Adipocyte (in vitro differentiated cells): ENCODE data around the gene XYLT2.
"Not testable (repeated sequence)": the region's sequence is repeated elsewhere in the genome, so short reads cannot be mapped to it uniquely, and the experiment has no call there.

Experiments used
- DNase-seq: peaks from one replicate; pipeline ENCODE4 v3.0.0-alpha.2; 2015; ENCODE audit warnings: low read depth
- H3K27me3 ChIP-seq: replicated peaks from 2 replicates; pipeline ENCODE4 v1.7.0; 2013; ENCODE audit warnings: mild to moderate bottlenecking, low read length, moderate library complexity; ENCODE audit not compliant: control insufficient read depth, insufficient read depth
- H3K36me3 ChIP-seq: 2 replicates; pipeline ENCODE4 v1.7.0; 2013; ENCODE audit warnings: low read length, mild to moderate bottlenecking, moderate library complexity; ENCODE audit not compliant: control insufficient read depth, insufficient read depth, severe bottlenecking
- H3K4me1 ChIP-seq: 2 replicates; pipeline ENCODE4 v1.7.0; 2013; ENCODE audit warnings: mild to moderate bottlenecking, low read length, moderate library complexity; ENCODE audit not compliant: control insufficient read depth, insufficient read depth
- H3K4me3 ChIP-seq: 2 replicates; pipeline ENCODE4 v1.7.0; 2013; ENCODE audit warnings: mild to moderate bottlenecking, low read length, moderate library complexity
- H3K9ac ChIP-seq: 2 replicates; pipeline ENCODE4 v1.7.0; 2013; ENCODE audit warnings: mild to moderate bottlenecking, low read length, moderate library complexity
- H3K9me3 ChIP-seq: 2 replicates; pipeline ENCODE4 v1.7.0; 2013; ENCODE audit warnings: mild to moderate bottlenecking, low read length, moderate library complexity; ENCODE audit not compliant: control insufficient read depth

XYLT2 gene

GRCh38 chr17:50399591-50399990, 53.7 kb downstream of the XYLT2 start:
- H3K27me3 ChIP-seq, H3K9me3 ChIP-seq, H3K9ac ChIP-seq, H3K36me3 ChIP-seq, H3K4me3 ChIP-seq, DNase-seq: not testable (repeated sequence)
- H3K4me1 ChIP-seq = peaks cover 22% of the 10 kb centered on the region

- H3K36me3 ChIP-seq, H3K9ac ChIP-seq, H3K4me3 ChIP-seq, H3K4me1 ChIP-seq, H3K9me3 ChIP-seq, DNase-seq: not testable (repeated sequence)
- peaks cover 18% of the 10 kb centered on the region for H3K27me3 ChIP-seq
Observed at GRCh38 chr17:50405351-50405750, 59.4 kb downstream of the XYLT2 start.

DNA sequence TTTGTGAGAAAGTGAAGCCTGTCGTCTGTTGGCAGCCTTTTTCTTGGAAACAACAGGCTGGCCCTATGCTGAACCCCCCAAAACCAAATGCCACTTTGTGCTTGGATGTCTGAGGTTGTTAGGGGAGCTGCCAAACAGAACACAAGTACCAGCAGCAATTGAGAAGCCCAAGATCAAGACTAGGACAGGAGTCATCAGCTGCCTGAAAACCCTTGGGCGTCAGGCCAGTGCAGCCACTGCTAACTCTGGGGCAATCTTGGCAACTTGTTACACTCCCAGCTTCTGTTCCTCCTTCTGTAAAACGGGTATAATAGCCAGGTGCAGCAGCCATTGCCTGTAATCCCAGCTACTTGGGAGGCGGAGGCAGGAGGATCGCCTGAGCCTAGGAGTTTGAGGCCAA, 60.7 kb downstream of the XYLT2 start:
- no peak for DNase-seq
- Histone ChIP-seq H3K27me3 (peaks cover 18% of the 10 kb centered on the region), H3K4me3 (no peak overlapping the region), H3K9me3 (no peaks in the 10 kb centered on the region), H3K36me3 (no peaks in the 10 kb centered on the region), H3K4me1 (peaks cover 2% of the 10 kb centered on the region), H3K9ac (no peak overlapping the region)

DNA sequence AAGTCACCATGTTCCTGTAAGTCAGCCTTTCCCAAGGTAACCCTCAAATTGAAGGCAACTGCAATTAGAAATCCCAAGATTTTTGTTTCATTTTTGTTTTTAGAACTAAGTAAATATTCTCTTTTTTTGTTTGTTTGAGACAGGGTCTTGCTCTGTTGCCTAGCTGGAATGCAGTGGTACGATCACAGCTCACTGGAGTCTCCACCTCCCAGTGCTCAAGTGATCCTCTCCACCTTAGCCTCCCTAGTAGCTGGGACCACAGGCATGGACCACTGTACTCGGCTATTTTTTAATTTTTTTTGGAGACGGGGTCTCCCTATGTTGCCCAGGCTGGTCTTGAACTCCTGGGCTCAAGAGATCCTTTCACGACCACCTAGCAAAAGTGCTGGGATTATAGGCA, 62.0 kb downstream of the XYLT2 start:
- Histone ChIP-seq H3K4me3 (no peak overlapping the region), H3K9me3 (no peaks in the 10 kb centered on the region), H3K4me1 (peaks cover 2% of the 10 kb centered on the region), H3K36me3 (no peaks in the 10 kb centered on the region), H3K27me3 (peaks cover 18% of the 10 kb centered on the region), H3K9ac (no peak overlapping the region)
- no peak for DNase-seq
